ENCODE data around the gene FAM32A.

Gene FAM32A

GRCh38 chr19:16185123-16185767 lies at the start of gene FAM32A:
Gene FAM32A (plus strand): TSS chr19:16185410. CDS start chr19:16185443, 33 bp downstream.
- peak; percentile 99 for DNase-seq

DNA sequence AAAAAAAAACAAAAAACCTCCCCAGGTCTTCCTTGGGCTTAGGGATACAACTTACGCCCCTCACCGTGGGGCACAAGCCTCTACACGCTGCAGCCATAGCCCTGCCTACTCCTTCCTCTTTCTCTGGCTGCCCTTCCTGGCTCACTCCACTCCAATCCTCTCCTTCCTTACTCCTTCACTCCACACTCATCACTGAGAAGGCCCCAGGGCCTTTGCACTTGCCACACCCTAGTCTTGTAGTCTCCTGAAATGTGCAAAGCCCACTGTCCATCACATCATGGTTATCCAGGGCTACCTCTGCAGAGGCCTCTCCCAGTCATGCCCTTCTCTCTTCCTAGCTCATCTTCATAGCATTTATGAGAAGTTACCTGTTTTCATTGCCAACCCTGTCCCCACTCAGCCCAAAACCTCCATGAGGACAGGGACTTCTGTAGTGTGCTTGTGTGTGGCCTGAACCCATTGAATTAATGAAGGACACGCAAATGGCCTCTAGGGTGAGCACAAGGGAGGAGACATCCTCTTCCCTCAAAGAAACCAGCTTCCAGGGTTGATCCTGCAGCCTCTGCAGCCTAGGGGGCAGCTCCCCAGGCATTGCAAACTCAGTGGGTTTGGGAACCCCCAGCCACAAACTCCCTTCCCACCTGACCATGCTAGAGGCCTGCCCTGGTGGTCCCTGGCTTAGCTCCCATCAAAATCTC lies 49.6 kb upstream of the FAM32A start:
- no peak for DNase-seq

- DNase-seq = no peak
These were observed 48.8 kb upstream of the FAM32A start for GRCh38 chr19:16136185-16136999.

- no peak for DNase-seq
These were observed 45.5 kb upstream of the FAM32A start for GRCh38 chr19:16139752-16140151.

- DNase-seq = no peak
These were observed 44.2 kb upstream of the FAM32A start for GRCh38 chr19:16141043-16141442.

DNA sequence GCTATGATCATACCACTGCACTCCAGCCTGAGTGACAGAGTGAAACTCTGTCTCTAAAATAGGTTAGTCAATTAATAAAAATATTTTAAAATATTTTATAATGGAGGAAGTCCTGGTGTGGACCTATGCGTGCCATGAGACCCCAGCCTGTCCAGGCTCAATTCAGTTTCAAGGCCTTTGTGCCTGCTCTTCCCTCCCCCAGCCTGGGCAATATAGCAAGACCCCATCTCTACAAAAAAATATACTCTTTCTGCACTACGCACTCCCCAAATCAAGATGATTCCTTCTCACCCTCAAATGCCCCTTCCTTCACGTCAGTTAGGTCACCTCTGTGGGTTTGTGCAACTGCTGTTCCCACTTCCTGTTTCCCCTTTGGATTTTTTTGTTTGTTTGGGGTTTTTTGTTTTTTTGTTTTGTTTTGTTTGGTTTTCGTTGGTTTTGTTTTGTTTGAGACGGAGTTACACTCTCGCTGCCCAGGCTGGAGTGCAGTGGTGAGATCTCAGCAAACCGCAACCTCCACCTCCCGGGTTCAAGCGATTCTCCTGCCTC lies 43.1 kb upstream of the FAM32A start:
- no peak for DNase-seq

GRCh38 chr19:16143399-16144215 lies 41.6 kb upstream of the FAM32A start, which contains the start of gene HSH2D:
Gene HSH2D (plus strand): TSS chr19:16143685. CDS start chr19:16148751, 5,066 bp downstream.
- DNase-seq = peak; percentile 77

- DNase-seq = no peak
These were observed 41.0 kb upstream of the FAM32A start for GRCh38 chr19:16144216-16144581.

GRCh38 chr19:16146112-16146511 lies 39.1 kb upstream of the FAM32A start:
- no peak for DNase-seq

DNA sequence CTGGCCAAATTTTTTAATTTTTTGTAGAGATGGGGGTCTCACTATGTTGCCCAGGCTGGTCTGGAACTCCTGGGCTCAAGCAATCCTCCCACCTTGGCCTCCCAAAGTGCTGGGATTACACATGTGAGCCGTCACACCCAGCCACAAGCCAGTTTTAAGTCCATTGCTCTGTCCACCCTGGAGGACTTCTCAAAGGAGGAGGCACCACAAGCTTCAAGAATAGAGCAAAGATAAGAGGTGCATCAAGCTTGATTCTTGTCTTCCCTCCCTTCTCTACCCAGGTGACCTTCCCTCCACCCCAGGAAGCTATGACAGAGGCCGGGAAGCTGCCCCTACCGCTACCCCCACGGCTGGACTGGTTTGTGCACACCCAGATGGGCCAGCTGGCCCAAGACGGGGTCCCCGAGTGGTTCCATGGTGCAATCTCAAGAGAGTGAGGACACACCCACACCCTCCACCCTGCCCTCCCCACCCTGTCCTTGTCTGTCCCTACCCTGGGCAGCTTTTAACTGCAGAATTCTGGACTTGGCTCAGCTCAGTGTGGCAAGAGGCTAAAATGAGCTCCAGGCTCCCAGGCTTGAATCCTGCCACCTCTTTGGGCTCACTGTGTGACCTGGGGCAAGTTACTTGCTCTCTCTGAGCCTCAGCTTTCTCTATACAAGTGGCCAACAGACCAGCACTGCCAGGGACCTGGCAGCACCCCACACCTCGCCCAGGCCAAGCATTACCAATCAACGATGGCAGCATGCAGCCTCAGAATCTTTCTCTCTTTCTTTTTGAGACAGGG lies 36.6 kb upstream of the FAM32A start:
- DNase-seq = no peak

DNA sequence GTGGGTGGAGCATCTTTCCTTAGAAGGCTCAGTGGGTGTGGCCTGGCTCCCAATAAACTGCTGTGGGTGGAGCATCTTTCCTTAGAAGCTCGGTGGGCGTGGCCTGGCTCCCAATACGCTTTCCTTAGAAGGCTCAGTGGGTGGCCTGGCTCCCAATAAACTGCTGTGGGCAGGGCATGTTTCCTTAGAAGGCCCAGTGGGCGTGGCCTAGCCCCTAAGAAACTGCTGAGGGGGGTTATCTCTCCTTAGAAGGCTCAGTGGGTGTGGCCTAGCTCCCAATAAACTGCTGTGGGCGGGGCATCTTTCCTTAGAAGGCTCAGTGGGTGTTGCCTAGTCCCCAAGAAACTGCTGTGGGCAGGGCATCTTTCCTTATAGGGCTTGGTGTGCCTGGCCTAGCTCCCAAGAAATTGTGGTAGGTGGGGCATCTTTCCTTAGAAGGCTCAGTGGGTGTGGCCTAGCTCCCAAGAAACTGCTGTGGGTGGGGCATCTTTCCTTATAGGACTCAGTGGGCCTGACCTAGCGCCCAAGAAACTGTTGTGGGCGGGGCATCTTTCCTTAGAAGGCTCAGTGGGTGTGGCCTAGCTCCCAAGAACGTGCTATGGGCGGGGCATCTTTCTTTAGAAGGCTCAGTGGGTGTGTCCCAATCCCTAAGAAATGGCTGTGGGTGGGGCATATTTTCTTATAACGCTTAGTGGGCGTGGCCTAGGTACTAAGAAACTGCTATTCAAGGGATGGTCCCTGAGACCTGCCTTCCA lies 31.5 kb upstream of the FAM32A start:
- no peak for DNase-seq

GRCh38 chr19:16154557-16154956 lies 30.7 kb upstream of the FAM32A start:
- no peak for DNase-seq

DNA sequence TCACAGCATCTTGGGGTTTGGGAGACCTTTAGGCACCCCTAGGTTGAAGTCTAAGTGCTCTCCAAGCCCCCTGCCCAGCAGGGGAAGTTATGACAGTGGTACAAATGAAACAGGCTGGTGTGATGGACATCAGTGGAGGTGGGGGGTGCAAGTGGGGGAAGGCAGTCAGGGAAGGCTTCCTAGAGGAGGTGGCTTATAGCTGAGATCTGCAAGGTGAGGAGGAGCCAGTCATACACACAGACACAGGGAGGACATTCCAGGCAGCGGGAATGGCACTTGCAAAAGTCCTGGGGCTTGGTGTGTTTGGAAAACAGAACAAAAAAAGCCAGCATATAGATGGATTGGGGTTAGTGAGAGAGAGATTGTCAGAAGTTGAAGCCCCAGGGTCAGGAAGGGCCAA lies 30.1 kb upstream of the FAM32A start:
- no peak for DNase-seq

GRCh38 chr19:16156904-16157303 lies 28.3 kb upstream of the FAM32A start:
- DNase-seq = no peak

- DNase-seq = no peak
These were observed 27.6 kb upstream of the FAM32A start for GRCh38 chr19:16157601-16158000.

DNA sequence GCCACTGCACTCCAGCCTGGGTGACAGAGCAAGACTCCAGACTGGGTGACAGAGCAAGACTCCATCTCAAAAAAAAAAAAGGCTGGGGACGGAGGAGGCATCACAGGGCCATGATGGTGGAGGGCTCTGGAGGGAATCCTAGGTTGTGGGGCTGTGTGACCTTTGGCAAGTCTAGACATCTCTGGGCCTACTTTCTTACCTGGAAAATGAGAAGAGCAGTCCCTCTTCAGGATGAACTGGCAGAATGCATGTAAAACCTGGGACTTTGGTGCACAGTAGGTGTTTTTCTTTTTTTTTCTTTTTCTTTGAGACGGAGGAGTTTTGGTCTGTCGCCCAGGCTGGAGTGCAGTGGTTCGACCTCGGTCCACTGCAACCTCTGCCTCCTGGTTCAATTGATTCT lies 25.6 kb upstream of the FAM32A start:
- DNase-seq = no peak

GRCh38 chr19:16160445-16160942 lies 24.7 kb upstream of the FAM32A start:
- DNase-seq = no peak

- DNase-seq = peak; percentile 45
These were observed 24.2 kb upstream of the FAM32A start for GRCh38 chr19:16160943-16161560.

DNA sequence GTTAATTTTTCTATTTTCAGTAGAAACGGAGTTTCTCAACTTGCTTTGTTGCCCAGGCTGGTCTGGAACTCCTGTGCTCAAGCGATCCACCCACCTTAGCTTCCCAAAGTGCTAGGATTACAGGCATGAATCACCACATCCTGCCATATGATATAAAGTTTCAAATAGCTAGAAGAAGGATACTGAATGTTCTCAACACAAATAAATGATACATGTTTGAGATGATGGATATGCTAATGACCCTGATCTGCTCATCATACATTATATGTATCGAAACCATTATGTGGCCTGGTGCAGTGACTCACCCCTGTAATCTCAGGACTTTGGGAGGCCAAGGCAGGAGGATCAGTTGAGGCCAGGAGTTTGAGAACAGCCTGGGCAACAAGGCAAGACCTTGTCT lies 23.4 kb upstream of the FAM32A start:
- peak; percentile 22 for DNase-seq

GRCh38 chr19:16164222-16164890 lies 20.9 kb upstream of the FAM32A start:
- DNase-seq = no peak
